Glutamatergic neuron (in vitro differentiated cells): ENCODE results near the gene CDNF. TPM values are rescaled to one million over a fixed set of nuclear protein-coding genes. Genes with fewer than 3 reads are reported as not detected.

Source experiments
- DNase-seq: peaks from one replicate; pipeline ENCODE4 v3.0.0; 2022
- H3K27ac Mint-ChIP-seq: one replicate; pipeline ENCODE4 v1.8.0; 2020; ENCODE audit warnings: mild to moderate bottlenecking, mixed read lengths, inconsistent platforms; ENCODE audit not compliant: unreplicated experiment
- H3K27me3 Mint-ChIP-seq: one replicate; pipeline ENCODE4 v1.8.0; 2020; ENCODE audit warnings: mild to moderate bottlenecking, moderate library complexity, mixed read lengths, inconsistent platforms; ENCODE audit not compliant: unreplicated experiment
- H3K36me3 Mint-ChIP-seq: one replicate; pipeline ENCODE4 v1.8.0; 2020; ENCODE audit warnings: mild to moderate bottlenecking, mixed read lengths, inconsistent platforms; ENCODE audit not compliant: unreplicated experiment
- H3K4me1 Mint-ChIP-seq: one replicate; pipeline ENCODE4 v1.8.0; 2020; ENCODE audit warnings: mild to moderate bottlenecking, low read depth, mixed read lengths, inconsistent platforms; ENCODE audit not compliant: unreplicated experiment
- H3K4me3 Mint-ChIP-seq: one replicate; pipeline ENCODE4 v1.8.0; 2020; ENCODE audit warnings: mild to moderate bottlenecking, mixed read lengths, inconsistent platforms; ENCODE audit not compliant: unreplicated experiment
- H3K9me3 Mint-ChIP-seq: one replicate; pipeline ENCODE4 v1.8.0; 2020; ENCODE audit warnings: mild to moderate bottlenecking, moderate library complexity, mixed read lengths, inconsistent platforms; ENCODE audit not compliant: unreplicated experiment
- CTCF ChIP-seq: fragments of 200-600 bp; sonication (generic); IDR thresholded peaks from one replicate; pipeline ENCODE4 v1.5.0; 2021; ENCODE audit not compliant: partially characterized antibody, unreplicated experiment
- total RNA-seq: library from RNA; stranded (reverse); fragmentation: NEBNext Ultra II Directional; extraction: Animal tissue kit (Norgen Biotek cat#: 25700); gene quantifications from one replicate; pipeline ENCODE4 v1.2.1, GENCODE V29; 2021; ENCODE audit not compliant: unreplicated experiment

The CDNF gene
- total RNA-seq, 1 donor from 2014 or later = 2.2 TPM

GRCh38 chr10:14798636-14799035 is 39.2 kb downstream of the CDNF start:
- H3K4me1 Mint-ChIP-seq = no peaks in the 10 kb centered on the region
- no peak for DNase-seq
- H3K27me3 Mint-ChIP-seq = peaks cover 3% of the 10 kb centered on the region
- H3K27ac Mint-ChIP-seq = no peak overlapping the region
- TF ChIP-seq CTCF = no peak
- H3K9me3 Mint-ChIP-seq = no peaks in the 10 kb centered on the region
- no peak overlapping the region for H3K4me3 Mint-ChIP-seq
- H3K36me3 Mint-ChIP-seq = no peaks in the 10 kb centered on the region

GRCh38 chr10:14787938-14788337 is 49.9 kb downstream of the CDNF start:
- DNase-seq = no peak
- H3K9me3 Mint-ChIP-seq = peaks cover 2% of the 10 kb centered on the region
- H3K4me1 Mint-ChIP-seq = no peaks in the 10 kb centered on the region
- H3K36me3 Mint-ChIP-seq = peaks cover 9% of the 10 kb centered on the region
- H3K4me3 Mint-ChIP-seq = no peak overlapping the region
- TF ChIP-seq CTCF = no peak
- no peak overlapping the region for H3K27ac Mint-ChIP-seq
- peaks cover 2% of the 10 kb centered on the region for H3K27me3 Mint-ChIP-seq

DNA sequence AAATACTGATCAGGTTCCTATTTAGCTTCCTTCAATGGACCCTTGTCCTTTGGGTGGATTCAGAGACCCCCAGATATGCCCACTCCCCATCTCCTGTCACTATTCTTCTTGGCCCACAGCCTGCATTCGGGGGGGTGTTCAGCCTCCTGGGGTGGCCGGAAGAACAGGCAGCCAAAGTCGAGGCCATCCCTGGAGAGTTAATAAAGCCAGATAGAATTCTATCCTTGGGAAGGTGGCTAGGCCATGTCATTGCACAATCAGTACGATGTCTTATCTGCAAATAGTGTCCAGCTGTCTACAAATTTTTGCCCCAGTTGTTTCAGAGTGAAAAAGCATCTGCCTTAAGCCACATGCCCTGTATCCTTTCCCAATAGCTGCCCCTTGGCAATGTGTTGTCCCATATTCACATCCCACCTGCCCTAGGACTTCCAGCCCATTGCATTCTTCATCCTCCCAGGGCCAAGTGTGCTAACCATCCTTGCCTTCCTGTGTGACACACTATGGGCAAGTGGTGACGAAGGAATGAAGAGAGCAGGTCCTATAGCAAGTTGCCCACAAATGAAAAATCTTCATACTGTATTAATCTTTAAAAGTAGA is 53.3 kb downstream of the CDNF start:
- no peak for DNase-seq
- H3K4me3 Mint-ChIP-seq = no peak overlapping the region
- H3K9me3 Mint-ChIP-seq = peaks cover 2% of the 10 kb centered on the region
- no peak overlapping the region for H3K27ac Mint-ChIP-seq
- no peak for TF ChIP-seq CTCF
- peaks cover 9% of the 10 kb centered on the region for H3K36me3 Mint-ChIP-seq
- H3K4me1 Mint-ChIP-seq = no peaks in the 10 kb centered on the region
- H3K27me3 Mint-ChIP-seq = peaks cover 2% of the 10 kb centered on the region

- Mint-ChIP-seq H3K4me1 (no peaks in the 10 kb centered on the region), H3K27ac (no peak overlapping the region)
Observed at GRCh38 chr10:14782691-14783363, 55.0 kb downstream of the CDNF start.

More at GRCh38 chr10:14782691-14783363, 55.0 kb downstream of the CDNF start:
- H3K9me3 Mint-ChIP-seq = peaks cover 2% of the 10 kb centered on the region
- peaks cover 9% of the 10 kb centered on the region for H3K36me3 Mint-ChIP-seq
- peaks cover 2% of the 10 kb centered on the region for H3K27me3 Mint-ChIP-seq
- DNase-seq = no peak
- no peak overlapping the region for H3K4me3 Mint-ChIP-seq
- TF ChIP-seq CTCF = no peak
